GM21786 (cell line): Measurements from ENCODE around the gene MAS1L.
A peak's percentile ranks its signal among the peaks of the same experiment; 100 is the strongest.

Experiments used
- ATAC-seq: cut with Tn5 transposase; IDR thresholded peaks from one replicate; pipeline ENCODE4 v1.9.1; 2021; ENCODE audit not compliant: unreplicated experiment

The MAS1L gene

DNA sequence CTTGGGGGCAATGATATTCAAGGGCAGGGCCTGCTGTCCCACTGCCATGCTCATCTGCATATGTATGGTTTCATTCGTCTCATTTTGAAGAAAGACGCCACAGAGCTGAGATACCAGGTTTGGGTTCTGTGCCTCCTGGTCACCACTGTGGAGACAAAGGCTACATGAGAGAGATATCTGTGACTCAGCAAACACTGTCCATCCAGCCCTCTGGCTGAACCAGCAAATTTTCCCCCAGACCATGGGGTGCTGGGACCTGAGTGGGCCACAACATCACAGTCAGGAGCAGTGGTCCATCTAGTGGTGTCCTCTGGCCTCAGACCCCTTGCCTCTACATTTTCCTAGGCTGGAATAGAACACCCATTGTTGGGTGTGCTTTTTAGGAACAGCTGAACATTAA is at the start of gene MAS1L:
Gene MAS1L (minus strand): TSS at position 297 of the 400 bp plus-strand sequence. CDS start 54 bp downstream, at position 243.
- ATAC-seq: no peak

DNA sequence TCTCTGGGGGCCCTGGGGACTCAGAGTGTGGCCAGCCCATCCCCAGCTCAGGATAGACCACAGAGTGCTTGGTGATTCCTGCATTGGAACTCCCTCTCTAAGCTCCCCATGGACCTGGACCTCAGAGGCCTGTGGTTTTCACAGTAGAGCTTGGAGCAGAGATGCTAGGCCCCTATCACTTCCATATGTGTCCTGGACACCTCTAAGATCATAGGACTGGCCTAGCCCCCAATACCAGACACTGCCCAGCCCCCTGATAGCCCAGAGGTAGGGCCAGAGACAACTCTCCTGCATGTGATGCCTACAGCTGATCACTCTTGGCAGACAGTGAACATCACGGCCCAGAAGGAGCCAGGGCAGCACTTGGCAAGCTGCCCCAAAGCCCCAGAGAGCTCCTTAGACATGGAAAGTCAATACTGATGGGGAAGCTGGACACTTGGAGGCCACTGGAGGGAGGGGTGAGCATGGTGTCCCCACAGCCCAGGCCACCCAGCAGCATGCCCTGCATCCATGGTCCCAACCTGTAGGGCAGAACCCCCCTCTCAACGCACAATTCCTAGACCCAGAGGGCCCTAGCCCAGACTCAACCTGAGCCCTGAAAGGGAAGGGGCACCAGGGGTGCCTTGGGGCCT is 44.7 kb upstream of the MAS1L start:
- ATAC-seq: no peak

GRCh38 chr6:29531668-29532067 is 43.9 kb upstream of the MAS1L start:
- peak; percentile 63 for ATAC-seq

DNA sequence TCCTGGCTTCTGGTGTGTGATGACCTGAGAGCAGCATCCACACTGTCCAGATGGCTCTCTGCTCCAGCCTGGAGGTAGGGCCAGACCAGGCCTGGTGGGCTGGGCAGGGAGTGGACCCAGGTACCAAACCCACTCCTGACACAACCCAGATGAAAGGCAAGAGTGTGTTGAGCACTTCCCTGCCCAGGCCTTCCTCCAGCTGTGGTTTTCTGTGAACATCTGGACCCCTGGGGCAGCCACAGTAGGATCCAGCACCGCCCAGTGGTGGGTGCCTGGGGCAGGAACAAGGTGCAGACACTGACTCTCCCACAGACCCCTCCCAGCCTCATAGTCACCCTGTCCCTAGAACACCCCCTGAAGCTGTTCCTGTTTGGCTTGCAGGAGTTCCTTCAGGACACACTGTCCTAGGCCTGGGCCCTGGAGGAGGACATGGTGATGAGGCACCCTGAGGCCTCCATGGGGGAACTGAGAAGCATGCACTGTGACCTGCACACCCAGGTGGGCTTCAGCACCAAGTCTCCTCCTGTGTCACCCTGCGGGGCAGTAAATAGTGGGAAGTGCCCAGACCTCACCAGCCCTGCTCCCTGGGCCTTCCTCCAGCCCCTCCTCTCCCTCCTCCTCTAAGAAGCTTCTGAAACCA is 43.0 kb upstream of the MAS1L start:
- ATAC-seq: no peak

GRCh38 chr6:29529956-29530355 is 42.2 kb upstream of the MAS1L start:
- ATAC-seq: no peak

- ATAC-seq: no peak
Measured at GRCh38 chr6:29528988-29529560, 41.3 kb upstream of the MAS1L start.

DNA sequence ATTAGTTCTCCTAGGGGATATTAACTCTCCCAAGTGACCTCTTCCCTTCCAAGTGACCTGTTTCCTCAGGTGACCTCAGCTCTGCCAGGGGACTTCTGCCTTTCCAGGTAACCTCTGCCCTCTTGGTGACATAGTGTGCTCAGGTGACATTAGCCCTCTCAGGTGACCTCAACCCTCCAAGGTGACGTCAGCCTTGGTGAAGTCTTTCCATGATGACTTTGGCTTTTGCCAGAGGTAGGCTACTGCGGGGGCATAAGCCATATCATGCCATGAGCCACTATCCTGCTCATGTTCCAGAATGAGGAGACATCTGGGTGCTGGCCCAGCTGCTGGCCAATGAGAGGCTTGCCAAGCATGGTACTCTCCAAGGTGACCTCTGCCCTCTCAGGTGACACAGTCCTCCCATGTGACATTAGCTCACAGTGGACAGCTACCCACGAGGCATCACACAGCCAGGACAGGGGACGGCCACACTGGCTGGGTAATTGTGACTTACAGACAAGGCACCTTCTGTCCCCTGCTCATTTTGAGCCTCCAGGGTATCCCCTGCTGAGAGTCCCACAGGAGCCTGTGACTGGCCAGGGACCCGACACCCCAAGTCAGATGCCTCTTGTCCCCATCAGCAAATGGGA is 40.7 kb upstream of the MAS1L start:
- ATAC-seq: no peak

DNA sequence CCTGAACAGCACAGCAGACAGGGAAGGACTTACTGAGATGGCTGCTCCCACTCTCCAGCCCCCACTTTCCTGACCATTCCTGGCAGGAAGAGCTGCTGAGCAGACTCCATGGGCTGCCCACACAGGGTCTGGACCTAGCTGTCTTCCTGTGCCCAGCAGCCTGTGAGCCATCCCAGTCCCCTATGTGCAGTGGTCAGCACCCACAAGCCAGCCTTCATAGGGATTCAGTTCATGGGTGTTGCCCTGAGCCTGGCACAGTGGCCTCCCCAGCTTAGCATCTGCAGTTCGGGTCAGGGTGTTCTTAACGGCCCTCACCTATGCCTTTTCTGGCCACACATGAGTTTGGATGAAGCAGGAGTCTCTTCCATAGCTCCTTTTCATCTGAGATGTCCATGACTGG is 39.8 kb upstream of the MAS1L start:
- no peak for ATAC-seq

DNA sequence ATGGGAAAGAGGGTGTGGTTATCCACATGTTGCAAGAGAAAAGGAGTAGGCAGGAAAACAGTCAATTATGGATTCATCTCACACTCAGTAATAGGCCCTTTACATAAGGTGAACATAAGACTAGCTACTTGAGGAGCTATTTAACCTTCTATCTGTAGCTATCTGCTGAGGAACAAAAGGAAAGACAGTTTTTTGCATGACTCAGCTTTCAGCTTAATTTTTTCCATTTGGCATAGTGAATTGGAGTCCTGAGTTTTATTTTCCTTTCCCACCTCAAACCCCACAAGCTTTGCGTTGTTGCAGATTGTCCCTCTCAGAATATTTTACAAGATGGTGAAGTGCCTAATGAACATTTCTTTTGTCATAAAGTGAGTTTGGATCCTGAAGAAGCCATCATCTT is 39.4 kb upstream of the MAS1L start:
- ATAC-seq: no peak

GRCh38 chr6:29525311-29525639 is 37.5 kb upstream of the MAS1L start:
- no peak for ATAC-seq

GRCh38 chr6:29524444-29525310 is 36.9 kb upstream of the MAS1L start:
- ATAC-seq: no peak

- no peak for ATAC-seq
Measured at GRCh38 chr6:29524044-29524443, 36.3 kb upstream of the MAS1L start.

DNA sequence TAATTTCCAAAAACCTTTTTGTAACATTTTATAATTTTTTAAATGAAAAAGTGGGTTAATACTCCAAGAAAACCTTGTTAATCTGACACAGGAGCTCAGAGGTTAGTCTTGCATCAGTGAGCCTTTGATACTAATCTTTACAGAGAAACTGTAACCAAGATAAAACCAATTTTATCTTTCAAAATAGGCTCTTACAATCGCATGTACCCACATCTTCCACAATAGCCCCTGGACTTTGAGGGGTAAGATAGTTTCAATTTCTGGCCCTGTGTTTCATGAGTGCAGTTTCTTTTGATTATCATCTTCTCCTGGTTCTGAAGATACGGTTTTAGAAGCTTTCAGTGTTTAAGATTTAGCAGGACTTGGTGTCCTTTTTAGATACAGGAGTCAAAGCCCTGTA is 34.5 kb upstream of the MAS1L start:
- no peak for ATAC-seq

DNA sequence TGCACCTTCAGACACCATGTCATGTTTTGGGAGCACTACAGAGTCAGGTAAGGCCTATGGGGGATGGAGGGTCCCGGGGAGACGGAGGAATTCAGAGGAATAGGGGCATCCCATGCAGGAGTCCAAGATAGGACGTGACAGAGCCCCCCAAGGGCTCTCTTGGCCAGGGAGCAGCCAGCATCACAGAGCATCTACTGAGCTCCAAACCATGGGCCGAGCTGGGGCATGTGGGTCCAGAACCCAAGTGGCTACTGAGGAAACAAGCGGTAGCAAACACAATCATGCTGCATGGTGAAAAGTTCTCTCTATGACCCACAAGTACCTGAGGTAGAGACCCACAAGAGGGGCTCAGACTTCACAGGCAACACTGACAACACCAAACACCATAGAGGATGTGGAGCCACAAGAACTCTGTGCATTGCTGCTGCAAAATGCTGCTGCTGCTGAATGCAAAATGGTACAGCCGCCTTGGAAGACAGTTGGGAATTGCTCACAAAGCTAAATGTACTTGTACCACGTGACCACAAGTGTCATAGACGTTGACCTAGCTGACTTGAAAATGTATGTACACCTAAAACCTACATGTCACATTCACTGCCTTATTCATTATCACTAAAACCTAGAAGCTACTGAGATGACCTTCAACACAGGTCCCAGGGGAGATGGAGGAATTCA is 33.4 kb upstream of the MAS1L start:
- ATAC-seq: no peak

DNA sequence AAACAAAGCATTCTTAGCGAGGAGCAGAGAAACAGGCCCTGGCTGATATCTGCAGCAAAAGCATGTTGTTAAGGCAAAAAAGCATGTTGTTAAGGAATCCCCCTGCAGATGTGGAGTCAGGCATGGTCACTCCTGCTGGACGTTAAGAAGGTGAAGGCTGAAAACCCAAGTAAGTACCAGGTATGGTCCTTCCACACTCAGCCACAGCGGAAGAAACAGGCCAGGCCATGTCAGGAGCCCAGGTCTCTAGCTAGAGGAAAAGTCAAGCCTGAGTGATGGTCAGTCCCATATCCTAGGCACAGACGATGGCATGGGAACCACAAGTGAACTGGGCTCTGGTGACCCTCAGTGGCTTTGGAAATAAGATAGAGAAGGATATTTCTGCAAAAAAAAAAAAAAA is 32.5 kb upstream of the MAS1L start:
- ATAC-seq: no peak

DNA sequence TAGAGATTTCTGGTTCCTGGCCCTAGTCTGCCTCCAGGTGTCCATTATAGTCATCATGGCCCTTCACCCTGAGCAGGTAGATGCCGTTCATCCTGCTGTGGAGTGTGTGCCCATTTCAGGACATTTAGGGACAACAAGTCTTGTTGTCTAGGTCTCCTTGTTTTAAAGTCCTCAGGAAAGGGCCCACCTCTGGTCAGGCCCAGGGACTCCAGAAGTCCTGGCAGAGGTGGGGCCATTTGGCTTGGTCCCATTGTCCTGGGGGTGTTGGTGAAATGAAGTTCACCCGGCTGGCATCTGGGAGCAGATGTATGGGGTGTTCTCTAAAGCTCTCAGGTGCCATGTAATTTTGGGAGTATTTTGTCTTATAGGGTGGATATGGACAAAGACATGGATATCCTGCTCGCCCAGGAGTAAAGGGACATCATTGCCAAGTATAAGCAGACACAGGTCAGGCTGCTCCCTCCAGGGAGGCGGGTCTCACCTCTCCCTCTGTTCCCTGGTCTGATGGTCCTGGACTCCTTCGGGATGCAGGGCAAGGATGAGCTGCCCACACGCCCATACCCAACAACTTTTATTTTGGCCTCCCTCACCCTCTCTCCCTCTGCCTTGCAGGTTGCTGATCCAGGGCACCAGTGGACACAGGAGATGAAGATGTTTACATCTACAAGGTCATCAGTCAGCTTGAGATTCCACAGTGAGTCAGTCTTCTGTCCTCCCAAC is 31.7 kb upstream of the MAS1L start:
- ATAC-seq: no peak

DNA sequence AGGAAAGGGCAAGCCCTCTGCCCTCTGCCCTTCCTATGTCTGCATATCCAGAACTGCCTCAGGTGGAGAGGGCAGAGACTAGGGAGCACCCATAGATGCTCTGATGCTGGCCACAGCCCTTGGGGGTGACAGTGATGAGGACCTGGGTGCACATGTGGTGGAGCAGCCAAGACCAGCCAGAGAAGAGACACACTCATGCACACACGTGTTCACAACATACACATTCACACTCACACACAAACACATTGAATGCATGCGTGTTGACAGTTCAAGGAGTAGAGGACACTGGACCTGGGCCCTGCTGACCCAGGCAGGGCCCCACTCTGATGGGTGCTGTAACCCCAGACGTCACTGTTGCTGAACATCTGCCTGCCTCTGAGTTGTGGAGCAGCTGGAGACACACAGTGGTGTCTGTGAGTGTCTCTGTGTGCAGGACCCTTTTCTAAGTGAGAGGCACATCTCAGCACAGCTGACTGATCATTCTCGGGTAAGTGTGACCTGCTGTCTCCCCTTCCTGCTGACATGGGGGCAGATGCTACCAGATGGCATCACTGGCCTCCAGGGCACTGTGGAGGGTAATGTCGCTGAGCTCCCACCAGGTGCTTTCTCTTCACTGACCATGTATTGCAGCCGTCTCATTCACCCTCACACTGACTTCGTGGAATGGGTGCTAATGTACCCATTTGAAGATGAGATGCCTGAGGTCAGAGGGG is 30.1 kb upstream of the MAS1L start:
- no peak for ATAC-seq

DNA sequence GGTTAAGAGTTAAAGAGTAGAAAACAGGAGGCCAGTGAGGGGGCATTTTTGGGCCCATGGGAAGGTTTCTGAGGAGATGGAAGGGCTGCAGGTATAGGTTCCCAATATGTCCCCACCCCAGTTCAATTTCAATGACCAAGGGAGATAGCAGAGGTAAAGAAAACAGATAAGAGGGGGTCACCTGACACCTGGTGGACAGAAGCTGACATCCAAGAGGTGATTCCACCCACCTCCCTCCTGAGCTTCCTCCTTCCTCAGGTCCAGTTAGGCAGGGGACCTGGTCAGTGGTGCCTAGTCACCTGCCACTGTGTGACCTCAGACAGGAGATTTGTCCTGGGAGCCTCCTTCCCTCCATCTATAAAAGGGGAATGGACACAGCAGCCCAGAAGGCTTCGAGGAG is 29.5 kb upstream of the MAS1L start:
- no peak for ATAC-seq

GRCh38 chr6:29516108-29516507 is 28.4 kb upstream of the MAS1L start:
- no peak for ATAC-seq
